Esophagus squamous epithelium (tissue), 5 donors: ENCODE measurements around the gene DPH1. TPM values are rescaled to one million over a fixed set of nuclear protein-coding genes. Genes with fewer than 3 reads are reported as not detected.

Experiments
- DNase-seq: peaks from one replicate; lab custom pipeline; 2025; lab: John Stamatoyannopoulos, UW
- H3K27ac ChIP-seq, 4 donors: fragments of 200-600 bp; sonication (generic); one replicate each; pipeline ENCODE4 v1.5.1; 2016 to 2019; ENCODE audit warnings: mild to moderate bottlenecking in 1 of 4
- H3K27me3 ChIP-seq, 4 donors: fragments of 200-600 bp; sonication (generic); 1 replicate in 3 of 4; 2 replicates in 1 of 4; pipeline versions ENCODE4 v1.5.1 to v1.6.0; 2017 to 2021; ENCODE audit warnings: antibody characterized with exemption in 1 of 4
- H3K36me3 ChIP-seq, 3 donors: fragments of 200-600 bp; sonication (generic); one replicate each; pipeline ENCODE4 v1.5.1; 2016 to 2019
- H3K4me1 ChIP-seq, 3 donors: fragments of 200-600 bp; sonication (generic); one replicate each; pipeline ENCODE4 v1.5.1; 2017 to 2019
- H3K4me3 ChIP-seq, 4 donors: fragments of 200-600 bp; sonication (generic); 1 replicate in 3 of 4; 2 replicates in 1 of 4; pipeline ENCODE4 v1.5.1; 2016 to 2019; ENCODE audit warnings: mild to moderate bottlenecking in 2 of 4, moderate library complexity in 1 of 4
- H3K9me3 ChIP-seq, 3 donors: fragments of 200-600 bp; sonication (generic); one replicate each; pipeline ENCODE4 v1.5.1; 2016 to 2019
- CTCF ChIP-seq, 6 experiments: fragments of 450-650 bp in 4 of 6; fragments of 200-600 bp in 2 of 6; sonication (generic) in 2 of 6; IDR thresholded peaks; one replicate each; pipeline ENCODE4 v1.5.1; 2016 to 2019; ENCODE audit warnings: antibody characterized with exemption in 6 of 6, mild to moderate bottlenecking in 4 of 6, moderate library complexity in 4 of 6
- POLR2A ChIP-seq, 4 donors: fragments of 450-650 bp; IDR thresholded peaks; one replicate each; pipeline ENCODE4 v1.6.1; 2017; ENCODE audit warnings: antibody characterized with exemption in 4 of 4, mild to moderate bottlenecking in 4 of 4, moderate library complexity in 3 of 4
- WGBS, 2 donors: methylation state at CpG; one replicate each; pipeline ENCODE4 v1.1.5; 2018; 5-methylcytosine and 5-hydroxymethylcytosine counted together
- intact Hi-C: fragments of 100-400 bp; cut with DNase I; formaldehyde crosslinking; loops from one replicate; pipeline ENCODE4 v1.15.0; 2022
- total RNA-seq, 4 donors: library from RNA; depleted of rRNA; stranded (reverse); fragments of >200 nt; gene quantifications; one replicate each; pipeline ENCODE4 v1.1.0, GENCODE V29; 2016
- donor health status: DM: yes; HTN: yes; CAD: no.

The DPH1 gene
- total RNA-seq, 4 donors from 2014 or later = 14.9 to 55.7 (median 22.7) TPM

DNA sequence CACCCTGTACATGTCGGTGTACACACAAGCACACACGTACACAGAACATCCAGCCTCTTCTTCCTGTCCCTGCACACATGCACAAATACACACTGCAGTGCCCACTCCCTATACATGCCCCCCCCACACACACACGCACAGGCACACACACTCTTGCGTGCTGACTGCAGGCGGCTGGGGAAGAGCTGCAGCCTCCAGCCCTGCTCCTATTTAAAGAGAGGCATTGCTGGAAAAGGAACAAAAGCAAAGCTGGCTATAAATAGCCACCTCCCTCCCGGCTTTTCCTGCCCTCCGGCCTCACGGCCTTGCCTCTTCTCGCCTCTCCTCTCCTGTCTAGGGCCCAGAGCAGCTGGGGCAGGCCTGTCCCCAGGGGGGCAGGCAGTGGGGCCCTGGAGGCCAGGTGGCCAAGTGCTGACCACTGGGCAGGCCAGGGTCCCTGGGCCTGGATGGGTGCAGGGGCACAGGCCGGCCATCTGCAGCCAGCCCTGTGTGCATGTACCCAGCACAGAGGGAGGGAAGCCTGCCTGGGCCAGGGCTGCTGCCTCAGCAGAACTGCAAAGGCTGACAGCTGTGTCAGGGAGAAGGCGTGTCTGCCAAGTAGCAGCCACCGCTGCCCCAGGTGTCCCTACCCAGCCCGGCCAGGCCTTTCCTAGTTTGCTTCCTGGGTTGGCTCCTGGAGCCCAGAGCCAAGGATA is 30.2 kb upstream of the DPH1 start:
- H3K36me3 ChIP-seq = no peaks in the 10 kb centered on the region
- peak overlapping the region in 1 of 4 donors; percentile 33 for H3K4me3 ChIP-seq
- peaks cover 0 to 31% (median 0%) of the 10 kb centered on the region in 4 donors for H3K27me3 ChIP-seq
- H3K9me3 ChIP-seq = no peaks in the 10 kb centered on the region
- peak overlapping the region; percentile 54 to 80 (median 77) for H3K27ac ChIP-seq
- peaks cover 30 to 62% (median 33%) of the 10 kb centered on the region in 3 donors for H3K4me1 ChIP-seq
- TF ChIP-seq CTCF (IDR thresholded peaks at IDR 0.05) (no peak), POLR2A (IDR thresholded peaks at IDR 0.05) (no peak)
- WGBS, 2 donors = 9 to 34% methylated on average over 8 to 13 of the region's 13 CpGs
- intact Hi-C loops = no loop called here
- DNase-seq = no peak

GRCh38 chr17:2002767-2003329 is 27.1 kb upstream of the DPH1 start:
- WGBS, 2 donors = 60 to 69% methylated on average over 1 to 3 of the region's 16 CpGs
- Histone ChIP-seq H3K9me3 (no peaks in the 10 kb centered on the region), H3K27ac (peak overlapping the region in 3 of 4 donors; percentile 34 to 60 (median 39)), H3K4me3 (no peak overlapping the region), H3K36me3 (no peaks in the 10 kb centered on the region), H3K27me3 (peaks cover 0 to 11% (median 0%) of the 10 kb centered on the region in 4 donors), H3K4me1 (peaks cover 21 to 39% (median 28%) of the 10 kb centered on the region in 3 donors)
- intact Hi-C loops = no loop called here
- no peak for DNase-seq
- TF ChIP-seq POLR2A (IDR thresholded peaks at IDR 0.05) (no peak), CTCF (IDR thresholded peaks at IDR 0.05) (no peak)

GRCh38 chr17:2003525-2003924 is 26.4 kb upstream of the DPH1 start:
- peak overlapping the region in 2 of 4 donors; percentile 39 to 60 for H3K27ac ChIP-seq
- TF ChIP-seq POLR2A (IDR thresholded peaks at IDR 0.05) (no peak), CTCF (IDR thresholded peaks at IDR 0.05) (no peak)

DNA sequence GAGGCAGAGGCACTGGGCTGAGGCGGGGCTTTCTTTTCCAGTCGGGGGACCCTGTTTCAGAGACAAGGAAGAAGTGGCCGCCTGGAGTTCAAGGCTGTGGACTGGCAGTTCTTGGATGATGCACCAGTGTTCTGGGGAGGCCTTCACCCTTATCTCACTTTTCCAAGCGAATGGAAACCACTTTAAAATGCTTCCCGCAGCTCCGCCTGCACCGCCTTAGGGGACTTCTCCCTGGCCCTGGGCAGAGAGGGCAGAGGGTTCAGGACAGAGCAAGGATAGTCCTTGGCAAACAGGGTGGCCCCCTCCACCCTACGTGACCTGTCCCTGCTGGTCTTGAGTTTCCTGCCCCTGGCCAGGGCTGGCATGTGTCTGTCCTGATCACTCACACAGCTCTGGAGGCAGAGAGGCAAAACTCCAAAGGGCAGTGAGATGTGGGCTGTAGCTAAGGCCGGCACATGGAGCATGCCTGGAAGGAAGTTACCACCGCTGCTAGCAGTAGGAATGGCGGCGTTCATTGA is 25.5 kb upstream of the DPH1 start:
- Histone ChIP-seq H3K9me3 (no peaks in the 10 kb centered on the region), H3K27ac (no peak overlapping the region), H3K27me3 (no peaks in the 10 kb centered on the region), H3K36me3 (no peaks in the 10 kb centered on the region), H3K4me1 (peaks cover 7 to 23% (median 15%) of the 10 kb centered on the region in 3 donors), H3K4me3 (no peak overlapping the region)
- TF ChIP-seq POLR2A (IDR thresholded peaks at IDR 0.05) = no peak
- TF ChIP-seq CTCF (IDR thresholded peaks at IDR 0.05) = no peak
- intact Hi-C loops = no loop called here
- no peak for DNase-seq
- 76 to 83% methylated on average over 10 to 11 of the region's 12 CpGs for WGBS, 2 donors

More at GRCh38 chr17:2003525-2003924, 26.4 kb upstream of the DPH1 start:
- intact Hi-C loops = no loop called here
- Histone ChIP-seq H3K27me3 (peaks cover 0 to 4% (median 0%) of the 10 kb centered on the region in 4 donors), H3K9me3 (no peaks in the 10 kb centered on the region), H3K4me3 (no peak overlapping the region), H3K36me3 (no peaks in the 10 kb centered on the region), H3K4me1 (peaks cover 14 to 32% (median 25%) of the 10 kb centered on the region in 3 donors)
- WGBS, 2 donors = 85 to 100% methylated on average over 2 to 7 of the region's 13 CpGs
- DNase-seq = no peak
